Stimulated activated CD8-positive, alpha-beta memory T cell treated with anti-CD3 and anti-CD28 coated beads, Interleukin-15, amount 100 ng/mL, for 4 hours (primary cell): ENCODE measurements around the gene CTXND2.

Source experiments
- DNase-seq, 2 donors: peaks; one replicate each; pipeline ENCODE4 v3.0.0-alpha.2; 2020; ENCODE audit warnings: low read depth in 2 of 2

CTXND2 gene

DNA sequence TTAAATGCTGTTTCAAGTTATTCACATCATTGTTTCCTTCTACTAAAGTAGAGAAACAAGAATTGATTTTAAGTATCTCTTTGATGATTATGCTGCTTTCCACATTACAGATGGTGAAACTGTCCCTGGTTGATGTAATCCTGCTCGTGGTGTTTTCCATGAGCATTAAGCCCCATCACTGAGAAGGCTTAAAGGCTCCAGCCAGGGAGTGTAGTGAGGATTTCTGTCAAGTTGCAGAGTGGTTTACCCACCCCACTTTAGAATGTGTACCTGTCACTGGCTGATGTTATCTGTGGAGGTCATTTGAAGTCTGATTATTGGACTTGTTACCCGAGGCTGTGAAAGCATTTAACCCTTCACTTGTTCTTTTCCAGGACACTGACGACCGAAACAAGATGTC is 74.8 kb downstream of the CTXND2 start:
- no peak for DNase-seq
